ENCODE results near the gene SNX19.

The SNX19 gene

DNA sequence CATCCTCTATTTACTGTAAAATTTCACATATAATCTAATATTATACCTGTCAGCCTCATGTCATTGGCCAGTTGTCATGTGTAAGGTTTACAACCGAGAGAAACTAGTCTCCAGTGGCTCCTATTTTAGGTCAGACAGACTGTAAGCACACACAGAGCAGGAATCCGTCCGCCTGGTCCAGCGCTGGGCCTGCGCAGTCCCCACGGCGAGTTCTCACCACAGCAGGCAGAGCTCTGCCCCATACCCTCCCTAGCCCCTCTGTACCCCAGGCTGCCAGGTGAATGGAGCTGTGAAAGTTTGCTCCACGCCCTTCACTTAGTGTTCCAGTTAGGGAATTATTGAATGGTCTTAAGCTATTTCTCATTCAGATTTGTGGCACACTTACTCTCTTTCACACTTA is 63.7 kb downstream of the SNX19 start:
- H3K9me3 ChIP-seq, result no peaks in the 10 kb centered on the region
- DNase-seq, result no peak
- no peak overlapping the region for H3K4me3 ChIP-seq (ENCODE audit: low read depth, low read length)
- H3K36me3 ChIP-seq, result no peaks in the 10 kb centered on the region
- no peaks in the 10 kb centered on the region for H3K4me1 ChIP-seq
- H3K27me3 ChIP-seq, result no peaks in the 10 kb centered on the region
- TF ChIP-seq, protein P1, sequence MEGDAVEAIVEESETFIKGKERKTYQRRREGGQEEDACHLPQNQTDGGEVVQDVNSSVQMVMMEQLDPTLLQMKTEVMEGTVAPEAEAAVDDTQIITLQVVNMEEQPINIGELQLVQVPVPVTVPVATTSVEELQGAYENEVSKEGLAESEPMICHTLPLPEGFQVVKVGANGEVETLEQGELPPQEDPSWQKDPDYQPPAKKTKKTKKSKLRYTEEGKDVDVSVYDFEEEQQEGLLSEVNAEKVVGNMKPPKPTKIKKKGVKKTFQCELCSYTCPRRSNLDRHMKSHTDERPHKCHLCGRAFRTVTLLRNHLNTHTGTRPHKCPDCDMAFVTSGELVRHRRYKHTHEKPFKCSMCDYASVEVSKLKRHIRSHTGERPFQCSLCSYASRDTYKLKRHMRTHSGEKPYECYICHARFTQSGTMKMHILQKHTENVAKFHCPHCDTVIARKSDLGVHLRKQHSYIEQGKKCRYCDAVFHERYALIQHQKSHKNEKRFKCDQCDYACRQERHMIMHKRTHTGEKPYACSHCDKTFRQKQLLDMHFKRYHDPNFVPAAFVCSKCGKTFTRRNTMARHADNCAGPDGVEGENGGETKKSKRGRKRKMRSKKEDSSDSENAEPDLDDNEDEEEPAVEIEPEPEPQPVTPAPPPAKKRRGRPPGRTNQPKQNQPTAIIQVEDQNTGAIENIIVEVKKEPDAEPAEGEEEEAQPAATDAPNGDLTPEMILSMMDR (IDR thresholded peaks at IDR 0.05; ENCODE audit: low read depth, low read length), result no peak

DNA sequence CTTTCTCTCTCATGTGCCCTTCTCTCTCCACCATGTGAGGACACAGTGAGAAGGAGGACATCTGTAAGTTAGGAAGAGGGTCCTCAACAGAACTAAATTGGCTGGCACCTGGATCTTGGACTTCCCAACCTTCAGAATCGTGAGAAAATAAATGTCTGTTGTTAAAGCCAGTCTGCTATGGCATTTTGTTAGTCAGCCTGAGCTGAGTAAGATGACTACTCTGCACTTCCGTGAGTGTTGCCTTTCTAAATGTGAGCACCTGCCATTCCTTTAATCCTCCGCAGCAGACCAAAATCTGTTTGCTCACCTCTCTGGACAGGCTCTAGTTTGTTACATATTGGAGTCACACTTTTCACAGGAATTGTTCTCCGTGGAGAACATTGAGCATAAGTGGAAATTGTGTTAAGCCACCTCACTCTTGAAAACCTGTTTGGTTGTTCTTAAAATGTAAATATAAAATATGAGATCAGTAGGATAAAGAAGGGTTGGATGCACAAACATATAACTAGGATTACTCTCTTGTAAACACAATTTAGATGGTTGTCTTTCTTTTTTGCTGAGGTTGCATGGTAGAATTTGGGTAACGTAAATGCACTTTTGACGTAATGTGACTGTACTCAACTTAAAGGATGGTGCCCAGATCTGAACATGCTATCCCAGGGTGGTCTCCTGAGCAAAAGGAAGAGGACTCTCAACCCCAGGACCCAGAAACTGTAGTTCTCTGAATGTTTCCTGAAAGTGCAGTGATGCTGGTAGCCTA is 65.9 kb downstream of the SNX19 start:
- no peak overlapping the region for H3K4me3 ChIP-seq (ENCODE audit: low read depth, low read length)
- H3K27me3 ChIP-seq, result no peaks in the 10 kb centered on the region
- peaks cover 4% of the 10 kb centered on the region; the same call in 1 of the 2 replicates for H3K4me1 ChIP-seq
- TF ChIP-seq, protein P1 (IDR thresholded peaks at IDR 0.05; ENCODE audit: low read depth, low read length), result no peak
- H3K9me3 ChIP-seq, result no peaks in the 10 kb centered on the region
- no peak for DNase-seq
- H3K36me3 ChIP-seq, result no peaks in the 10 kb centered on the region

- Histone ChIP-seq H3K36me3 (no peaks in the 10 kb centered on the region), H3K9me3 (no peaks in the 10 kb centered on the region), H3K4me1 (peaks cover 4% of the 10 kb centered on the region; the same call in 1 of the 2 replicates), H3K4me3 (ENCODE audit: low read depth, low read length) (no peak overlapping the region), H3K27me3 (no peaks in the 10 kb centered on the region)
- TF ChIP-seq, protein P1 (IDR thresholded peaks at IDR 0.05; ENCODE audit: low read depth, low read length), result no peak
- DNase-seq, result no peak
Measured at GRCh38 chr11:130849215-130849568, 67.1 kb downstream of the SNX19 start.

- DNase-seq, result no peak
- Histone ChIP-seq H3K36me3 (no peaks in the 10 kb centered on the region), H3K4me1 (peaks cover 4% of the 10 kb centered on the region; the same call in 1 of the 2 replicates), H3K4me3 (ENCODE audit: low read depth, low read length) (no peak overlapping the region), H3K9me3 (no peaks in the 10 kb centered on the region), H3K27me3 (no peaks in the 10 kb centered on the region)
- TF ChIP-seq, protein P1 (IDR thresholded peaks at IDR 0.05; ENCODE audit: low read depth, low read length), result no peak
Measured at GRCh38 chr11:130848361-130849214, 67.7 kb downstream of the SNX19 start.

- peak overlapping the region; percentile 48 for H3K4me3 ChIP-seq (ENCODE audit: low read depth, low read length)
- TF ChIP-seq, protein P1 (IDR thresholded peaks at IDR 0.05; ENCODE audit: low read depth, low read length), result no peak
- H3K4me1 ChIP-seq, result peaks cover 4% of the 10 kb centered on the region; the same call in 1 of the 2 replicates
- no peaks in the 10 kb centered on the region for H3K27me3 ChIP-seq
- no peaks in the 10 kb centered on the region for H3K9me3 ChIP-seq
- no peaks in the 10 kb centered on the region for H3K36me3 ChIP-seq
- DNase-seq, result peak; percentile 56
Measured at GRCh38 chr11:130847517-130847916, 68.8 kb downstream of the SNX19 start.
